Right lobe of liver (tissue), 4 donors: ENCODE results near the gene SPCS1.

ENCODE experiments used
- CTCF ChIP-seq, 4 donors: fragments of 200-600 bp in 3 of 4; fragments of 450-650 bp in 1 of 4; IDR thresholded peaks; one replicate each; pipeline versions ENCODE4 v1.5.1 to v1.8.0; 2016 to 2022; ENCODE audit warnings: antibody characterized with exemption in 4 of 4, mild to moderate bottlenecking in 2 of 4
- POLR2A ChIP-seq: fragments of 450-650 bp; IDR thresholded peaks from one replicate; pipeline ENCODE4 v1.6.1; 2017; ENCODE audit warnings: antibody characterized with exemption, mild to moderate bottlenecking
- donor health status: DM: no; HTN: no; CAD: no.
- donor health status: DM: no; HTN: no; CAD: no.
- donor health status: DM: no; HTN: yes; CAD: no.

GRCh38 chr3:52722491-52722890, 16.6 kb downstream of the SPCS1 start:
- no peak for TF ChIP-seq CTCF (IDR thresholded peaks at IDR 0.05)
- no peak for TF ChIP-seq POLR2A
